Measurements from ENCODE around the gene SMIM10L2A.
"Not testable (repeated sequence)": the region's sequence is repeated elsewhere in the genome, so short reads cannot be mapped to it uniquely, and the experiment has no call there.

SMIM10L2A gene

DNA sequence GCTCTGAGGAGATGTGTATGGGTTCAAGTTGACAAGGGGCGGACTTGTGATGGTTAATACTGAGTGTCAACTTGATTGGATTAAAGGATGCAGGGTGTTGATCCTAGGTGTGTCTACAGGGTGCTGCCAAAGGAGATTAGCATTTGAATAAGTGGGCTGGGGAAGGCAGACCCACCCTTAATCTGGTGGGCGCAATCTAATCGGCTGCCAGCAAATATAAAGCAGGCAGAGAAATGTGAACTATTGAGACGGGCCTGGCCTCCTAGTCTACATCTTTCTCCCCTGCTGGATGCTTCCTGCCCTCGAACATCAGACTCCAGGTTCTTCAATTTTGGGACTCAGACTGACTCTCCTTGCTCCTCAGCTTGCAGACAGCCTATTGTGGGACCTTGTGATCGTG, 26.7 kb upstream of the SMIM10L2A start:
- Histone ChIP-seq H3K9ac (ENCODE audit: low read depth in 1 of 2, low read length in 2 of 2) (no peak overlapping the region), H3K4me3 (ENCODE audit: low read depth in 1 of 2, low read length in 2 of 2) (no peak overlapping the region), H3K4me1 (ENCODE audit: control insufficient read depth in 1 of 2, insufficient read depth in 2 of 2, low read length in 2 of 2) (no peaks in the 10 kb centered on the region), H3K36me3 (ENCODE audit: control insufficient read depth in 1 of 2, insufficient read depth in 2 of 2, low read length in 2 of 2) (no peaks in the 10 kb centered on the region), H3K27me3 (ENCODE audit: control insufficient read depth in 1 of 2, insufficient read depth in 2 of 2, low read length in 2 of 2) (no peaks in the 10 kb centered on the region), H3K27ac (ENCODE audit: low read depth, low read length) (no peak overlapping the region), H3K9me3 (ENCODE audit: control insufficient read depth in 1 of 2, low read length in 2 of 2) (no peaks in the 10 kb centered on the region)

GRCh38 chrX:135396109-135396508, 25.6 kb upstream of the SMIM10L2A start:
- H3K27me3 ChIP-seq (ENCODE audit: control insufficient read depth in 1 of 2, insufficient read depth in 2 of 2, low read length in 2 of 2), result no peaks in the 10 kb centered on the region

DNA sequence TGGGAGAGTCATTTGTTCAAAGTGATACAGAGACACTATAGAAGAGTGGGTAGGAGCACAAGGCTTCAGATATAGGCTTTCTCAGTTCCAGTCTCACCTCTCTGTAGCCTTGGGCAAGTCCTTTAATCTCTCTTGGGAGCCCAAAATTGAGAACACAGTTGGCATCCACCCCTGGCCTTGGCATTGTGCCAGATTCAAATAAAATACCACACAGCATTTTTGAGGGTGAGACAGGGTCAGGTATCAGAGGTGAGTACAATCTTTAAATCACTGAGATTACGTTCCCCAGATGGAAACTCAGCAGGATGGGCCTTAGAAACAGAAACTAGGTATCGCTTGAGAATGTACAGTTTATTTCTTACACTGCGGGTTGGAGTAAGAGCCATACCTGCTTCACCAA, 25.2 kb upstream of the SMIM10L2A start:
- H3K4me1 ChIP-seq (ENCODE audit: control insufficient read depth in 1 of 2, insufficient read depth in 2 of 2, low read length in 2 of 2), result no peaks in the 10 kb centered on the region
- H3K9me3 ChIP-seq (ENCODE audit: control insufficient read depth in 1 of 2, low read length in 2 of 2), result no peaks in the 10 kb centered on the region
- no peak overlapping the region for H3K27ac ChIP-seq (ENCODE audit: low read depth, low read length)
- H3K4me3 ChIP-seq (ENCODE audit: low read depth in 1 of 2, low read length in 2 of 2), result no peak overlapping the region
- no peaks in the 10 kb centered on the region for H3K36me3 ChIP-seq (ENCODE audit: control insufficient read depth in 1 of 2, insufficient read depth in 2 of 2, low read length in 2 of 2)
- no peak overlapping the region for H3K9ac ChIP-seq (ENCODE audit: low read depth in 1 of 2, low read length in 2 of 2)
- no peaks in the 10 kb centered on the region for H3K27me3 ChIP-seq (ENCODE audit: control insufficient read depth in 1 of 2, insufficient read depth in 2 of 2, low read length in 2 of 2)

More at GRCh38 chrX:135396109-135396508, 25.6 kb upstream of the SMIM10L2A start:
- Histone ChIP-seq H3K9ac (ENCODE audit: low read depth in 1 of 2, low read length in 2 of 2) (no peak overlapping the region), H3K4me3 (ENCODE audit: low read depth in 1 of 2, low read length in 2 of 2) (no peak overlapping the region), H3K27ac (ENCODE audit: low read depth, low read length) (no peak overlapping the region), H3K36me3 (ENCODE audit: control insufficient read depth in 1 of 2, insufficient read depth in 2 of 2, low read length in 2 of 2) (no peaks in the 10 kb centered on the region), H3K9me3 (ENCODE audit: control insufficient read depth in 1 of 2, low read length in 2 of 2) (no peaks in the 10 kb centered on the region), H3K4me1 (ENCODE audit: control insufficient read depth in 1 of 2, insufficient read depth in 2 of 2, low read length in 2 of 2) (no peaks in the 10 kb centered on the region)

DNA sequence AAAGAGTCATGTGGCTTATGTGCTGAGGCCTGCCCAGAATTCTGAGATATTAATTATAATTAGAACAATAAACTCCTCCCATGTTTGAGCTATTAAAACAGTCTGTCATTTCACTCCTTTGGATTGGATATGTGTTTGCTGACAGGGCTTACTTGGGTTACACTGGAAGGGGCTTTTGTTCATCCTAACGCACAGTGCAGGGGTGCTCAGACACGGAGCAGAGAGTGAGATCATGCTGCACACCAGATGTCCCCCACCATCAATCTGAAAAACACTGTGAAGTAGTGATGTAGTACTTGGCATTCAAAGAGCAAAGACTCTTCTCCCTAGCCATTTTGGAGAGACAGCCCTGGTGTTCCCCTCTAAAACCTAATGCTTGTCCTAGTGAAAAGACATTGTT, 24.1 kb upstream of the SMIM10L2A start:
- H3K27ac ChIP-seq (ENCODE audit: low read depth, low read length), result no peak overlapping the region
- no peaks in the 10 kb centered on the region for H3K4me1 ChIP-seq (ENCODE audit: control insufficient read depth in 1 of 2, insufficient read depth in 2 of 2, low read length in 2 of 2)
- H3K9me3 ChIP-seq (ENCODE audit: control insufficient read depth in 1 of 2, low read length in 2 of 2), result no peaks in the 10 kb centered on the region
- H3K9ac ChIP-seq (ENCODE audit: low read depth in 1 of 2, low read length in 2 of 2), result no peak overlapping the region
- no peak overlapping the region for H3K4me3 ChIP-seq (ENCODE audit: low read depth in 1 of 2, low read length in 2 of 2)
- no peaks in the 10 kb centered on the region for H3K36me3 ChIP-seq (ENCODE audit: control insufficient read depth in 1 of 2, insufficient read depth in 2 of 2, low read length in 2 of 2)
- no peaks in the 10 kb centered on the region for H3K27me3 ChIP-seq (ENCODE audit: control insufficient read depth in 1 of 2, insufficient read depth in 2 of 2, low read length in 2 of 2)

- H3K27ac ChIP-seq (ENCODE audit: low read depth, low read length), result no peak overlapping the region
- no peak overlapping the region for H3K4me3 ChIP-seq (ENCODE audit: low read depth in 1 of 2, low read length in 2 of 2)
- no peaks in the 10 kb centered on the region for H3K27me3 ChIP-seq (ENCODE audit: control insufficient read depth in 1 of 2, insufficient read depth in 2 of 2, low read length in 2 of 2)
- H3K36me3 ChIP-seq (ENCODE audit: control insufficient read depth in 1 of 2, insufficient read depth in 2 of 2, low read length in 2 of 2), result no peaks in the 10 kb centered on the region
- no peaks in the 10 kb centered on the region for H3K9me3 ChIP-seq (ENCODE audit: control insufficient read depth in 1 of 2, low read length in 2 of 2)
- H3K9ac ChIP-seq (ENCODE audit: low read depth in 1 of 2, low read length in 2 of 2), result no peak overlapping the region
- H3K4me1 ChIP-seq (ENCODE audit: control insufficient read depth in 1 of 2, insufficient read depth in 2 of 2, low read length in 2 of 2), result no peaks in the 10 kb centered on the region
These were observed 18.4 kb upstream of the SMIM10L2A start for GRCh38 chrX:135403374-135403773.

DNA sequence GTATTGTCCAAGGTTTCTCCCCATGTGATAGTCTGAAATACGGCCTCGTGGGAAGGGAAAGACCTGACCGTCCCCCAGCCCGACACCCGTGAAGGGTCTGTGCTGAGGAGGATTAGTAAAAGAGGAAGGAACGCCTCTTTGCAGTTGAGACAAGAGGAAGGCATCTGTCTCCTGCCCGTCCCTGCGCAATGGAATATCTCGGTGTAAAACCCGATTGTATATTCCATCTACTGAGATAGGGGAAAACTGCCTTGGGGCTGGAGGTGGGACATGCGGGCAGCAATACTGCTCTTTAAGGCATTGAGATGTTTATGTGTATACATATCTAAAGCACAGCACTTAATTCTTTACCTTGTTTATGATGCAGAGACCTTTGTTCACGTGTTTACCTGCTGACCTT, 15.3 kb upstream of the SMIM10L2A start:
- not testable (repeated sequence) for H3K9me3 ChIP-seq (ENCODE audit: control insufficient read depth in 1 of 2, low read length in 2 of 2); H3K4me3 ChIP-seq (ENCODE audit: low read depth in 1 of 2, low read length in 2 of 2); H3K9ac ChIP-seq (ENCODE audit: low read depth in 1 of 2, low read length in 2 of 2); H3K4me1 ChIP-seq (ENCODE audit: control insufficient read depth in 1 of 2, insufficient read depth in 2 of 2, low read length in 2 of 2); H3K36me3 ChIP-seq (ENCODE audit: control insufficient read depth in 1 of 2, insufficient read depth in 2 of 2, low read length in 2 of 2); H3K27me3 ChIP-seq (ENCODE audit: control insufficient read depth in 1 of 2, insufficient read depth in 2 of 2, low read length in 2 of 2); H3K27ac ChIP-seq (ENCODE audit: low read depth, low read length)

DNA sequence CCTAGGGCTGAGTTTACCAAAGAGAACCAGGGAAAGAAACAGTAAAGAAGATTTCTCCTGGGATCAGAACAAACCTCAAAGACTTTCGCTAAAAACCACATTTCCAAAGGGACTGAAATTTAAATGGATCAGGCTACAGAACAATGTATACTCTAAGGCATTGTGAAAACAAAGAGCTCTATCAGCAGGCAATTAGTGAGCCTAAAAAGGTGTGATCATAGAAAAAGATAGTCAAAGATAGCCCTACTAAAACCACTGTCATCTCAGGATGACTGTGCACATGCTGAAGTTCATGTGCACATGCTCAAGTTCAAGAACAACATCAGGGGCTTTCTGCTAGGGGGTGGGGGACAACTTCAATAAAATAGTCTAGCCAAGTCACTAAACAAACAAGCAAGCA, 12.9 kb upstream of the SMIM10L2A start:
- no peaks in the 10 kb centered on the region for H3K27me3 ChIP-seq (ENCODE audit: control insufficient read depth in 1 of 2, insufficient read depth in 2 of 2, low read length in 2 of 2)
- H3K36me3 ChIP-seq (ENCODE audit: control insufficient read depth in 1 of 2, insufficient read depth in 2 of 2, low read length in 2 of 2), result no peaks in the 10 kb centered on the region

DNA sequence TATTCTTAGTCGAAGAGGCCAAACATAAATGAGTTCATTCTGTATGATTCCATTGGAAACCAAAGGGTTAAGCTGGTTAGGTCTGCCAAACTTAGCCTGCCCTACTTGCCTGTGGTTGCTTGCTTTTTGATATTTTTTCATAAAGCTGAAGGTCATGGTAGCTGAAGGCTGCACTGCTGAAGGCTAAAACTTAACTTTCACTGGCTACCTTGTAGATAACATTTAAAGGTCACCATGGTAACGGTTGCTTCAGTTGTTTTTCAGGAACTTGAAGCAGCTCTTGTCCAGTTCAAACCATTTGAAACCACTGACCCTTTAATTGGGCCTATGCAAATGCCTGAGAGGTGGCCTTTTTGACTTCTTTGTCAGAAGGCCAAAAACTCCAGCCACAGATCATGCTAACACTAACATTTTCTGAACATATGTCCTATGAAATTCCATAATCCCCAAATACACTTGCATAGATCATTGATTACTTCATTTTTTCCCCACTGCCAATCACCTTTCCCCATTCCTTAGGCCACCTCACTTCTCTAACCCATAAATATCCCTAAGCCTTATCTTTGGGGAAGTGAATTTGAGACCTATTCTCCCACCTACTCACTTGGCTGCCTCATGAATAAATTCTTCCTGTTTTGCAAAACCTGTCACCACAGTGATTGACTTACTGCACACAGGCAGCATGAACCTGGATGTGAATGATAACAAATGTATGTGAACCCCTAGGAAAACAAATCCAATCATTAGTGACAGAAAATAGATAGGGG, 10.7 kb upstream of the SMIM10L2A start:
- no peaks in the 10 kb centered on the region for H3K27me3 ChIP-seq (ENCODE audit: control insufficient read depth in 1 of 2, insufficient read depth in 2 of 2, low read length in 2 of 2)
- H3K4me1 ChIP-seq (ENCODE audit: control insufficient read depth in 1 of 2, insufficient read depth in 2 of 2, low read length in 2 of 2), result no peaks in the 10 kb centered on the region
- H3K9ac ChIP-seq (ENCODE audit: low read depth in 1 of 2, low read length in 2 of 2), result no peak overlapping the region
- H3K36me3 ChIP-seq (ENCODE audit: control insufficient read depth in 1 of 2, insufficient read depth in 2 of 2, low read length in 2 of 2), result no peaks in the 10 kb centered on the region
- H3K4me3 ChIP-seq (ENCODE audit: low read depth in 1 of 2, low read length in 2 of 2), result no peak overlapping the region
- no peaks in the 10 kb centered on the region for H3K9me3 ChIP-seq (ENCODE audit: control insufficient read depth in 1 of 2, low read length in 2 of 2)
- no peak overlapping the region for H3K27ac ChIP-seq (ENCODE audit: low read depth, low read length)

More for the DNA sequence above, 12.9 kb upstream of the SMIM10L2A start:
- Histone ChIP-seq H3K9me3 (ENCODE audit: control insufficient read depth in 1 of 2, low read length in 2 of 2) (no peaks in the 10 kb centered on the region), H3K4me3 (ENCODE audit: low read depth in 1 of 2, low read length in 2 of 2) (no peak overlapping the region), H3K9ac (ENCODE audit: low read depth in 1 of 2, low read length in 2 of 2) (no peak overlapping the region), H3K4me1 (ENCODE audit: control insufficient read depth in 1 of 2, insufficient read depth in 2 of 2, low read length in 2 of 2) (no peaks in the 10 kb centered on the region), H3K27ac (ENCODE audit: low read depth, low read length) (no peak overlapping the region)

- no peak overlapping the region for H3K4me3 ChIP-seq (ENCODE audit: low read depth in 1 of 2, low read length in 2 of 2)
- no peaks in the 10 kb centered on the region for H3K4me1 ChIP-seq (ENCODE audit: control insufficient read depth in 1 of 2, insufficient read depth in 2 of 2, low read length in 2 of 2)
- no peak overlapping the region for H3K27ac ChIP-seq (ENCODE audit: low read depth, low read length)
- H3K9me3 ChIP-seq (ENCODE audit: control insufficient read depth in 1 of 2, low read length in 2 of 2), result no peaks in the 10 kb centered on the region
- H3K36me3 ChIP-seq (ENCODE audit: control insufficient read depth in 1 of 2, insufficient read depth in 2 of 2, low read length in 2 of 2), result no peaks in the 10 kb centered on the region
- H3K27me3 ChIP-seq (ENCODE audit: control insufficient read depth in 1 of 2, insufficient read depth in 2 of 2, low read length in 2 of 2), result no peaks in the 10 kb centered on the region
- no peak overlapping the region for H3K9ac ChIP-seq (ENCODE audit: low read depth in 1 of 2, low read length in 2 of 2)
These were observed 9.9 kb upstream of the SMIM10L2A start for GRCh38 chrX:135411893-135412292.

GRCh38 chrX:135416546-135416945, 5.2 kb upstream of the SMIM10L2A start:
- Histone ChIP-seq H3K27me3 (ENCODE audit: control insufficient read depth in 1 of 2, insufficient read depth in 2 of 2, low read length in 2 of 2) (no peaks in the 10 kb centered on the region), H3K9ac (ENCODE audit: low read depth in 1 of 2, low read length in 2 of 2) (no peak overlapping the region), H3K9me3 (ENCODE audit: control insufficient read depth in 1 of 2, low read length in 2 of 2) (no peaks in the 10 kb centered on the region), H3K36me3 (ENCODE audit: control insufficient read depth in 1 of 2, insufficient read depth in 2 of 2, low read length in 2 of 2) (no peaks in the 10 kb centered on the region), H3K4me1 (ENCODE audit: control insufficient read depth in 1 of 2, insufficient read depth in 2 of 2, low read length in 2 of 2) (no peaks in the 10 kb centered on the region), H3K4me3 (ENCODE audit: low read depth in 1 of 2, low read length in 2 of 2) (no peak overlapping the region), H3K27ac (ENCODE audit: low read depth, low read length) (no peak overlapping the region)

Measured in duodenal mucosa (tissue), 2 donors.